ENCODE data around the gene GTF2IRD1. TPM values are rescaled to one million over a fixed set of nuclear protein-coding genes. Genes with fewer than 3 reads are reported as not detected.
"Not testable (repeated sequence)": the region's sequence is repeated elsewhere in the genome, so short reads cannot be mapped to it uniquely, and the experiment has no call there.

Gene GTF2IRD1
- total RNA-seq, 2 donors from 2014 or later = 2.3 to 3.5 TPM

GRCh38 chr7:74612015-74612829 is 158.5 kb downstream of the GTF2IRD1 start:
- Mint-ChIP-seq H3K36me3 (ENCODE audit: low read depth) (peaks cover 2% of the 10 kb centered on the region), H3K4me3 (no peak overlapping the region), H3K27ac (no peak overlapping the region), H3K27me3 (peaks cover 5% of the 10 kb centered on the region), H3K4me1 (peaks cover 6% of the 10 kb centered on the region)
- no peak for ATAC-seq
- no peak for DNase-seq
- no peaks in the 10 kb centered on the region for H3K9me3 ChIP-seq (ENCODE audit: control insufficient read depth, low read length, poor library complexity, severe bottlenecking)

- no peaks in the 10 kb centered on the region for H3K9me3 ChIP-seq (ENCODE audit: control insufficient read depth, low read length, poor library complexity, severe bottlenecking)
- H3K4me3 Mint-ChIP-seq = peak overlapping the region; percentile 50
- peaks cover 10% of the 10 kb centered on the region for H3K4me1 Mint-ChIP-seq
- ATAC-seq = no peak
- no peak overlapping the region for H3K27ac Mint-ChIP-seq
- no peaks in the 10 kb centered on the region for H3K36me3 Mint-ChIP-seq (ENCODE audit: low read depth)
- DNase-seq = no peak
- peaks cover 5% of the 10 kb centered on the region for H3K27me3 Mint-ChIP-seq
These were observed 162.5 kb downstream of the GTF2IRD1 start for GRCh38 chr7:74615933-74616780.

- H3K36me3 Mint-ChIP-seq (ENCODE audit: low read depth) = no peaks in the 10 kb centered on the region
- H3K27ac Mint-ChIP-seq = peak overlapping the region; percentile 67
- ATAC-seq (no peak), DNase-seq (no peak)
- peaks cover 5% of the 10 kb centered on the region for H3K27me3 Mint-ChIP-seq
- no peaks in the 10 kb centered on the region for H3K9me3 ChIP-seq (ENCODE audit: control insufficient read depth, low read length, poor library complexity, severe bottlenecking)
- peaks cover 10% of the 10 kb centered on the region for H3K4me1 Mint-ChIP-seq
- H3K4me3 Mint-ChIP-seq = peak overlapping the region; percentile 64
These were observed 163.6 kb downstream of the GTF2IRD1 start for GRCh38 chr7:74617180-74617744.

- no peak for DNase-seq
- H3K36me3 Mint-ChIP-seq (ENCODE audit: low read depth) = no peaks in the 10 kb centered on the region
- H3K27ac Mint-ChIP-seq = no peak overlapping the region
- H3K4me1 Mint-ChIP-seq = peaks cover 10% of the 10 kb centered on the region
- no peak for ATAC-seq
- no peak overlapping the region for H3K4me3 Mint-ChIP-seq
- no peaks in the 10 kb centered on the region for H3K9me3 ChIP-seq (ENCODE audit: control insufficient read depth, low read length, poor library complexity, severe bottlenecking)
- no peaks in the 10 kb centered on the region for H3K27me3 Mint-ChIP-seq
These were observed 165.6 kb downstream of the GTF2IRD1 start for GRCh38 chr7:74619235-74619860.

- no peaks in the 10 kb centered on the region for H3K36me3 Mint-ChIP-seq (ENCODE audit: low read depth)
These were observed 168.6 kb downstream of the GTF2IRD1 start for GRCh38 chr7:74622228-74622749.

GRCh38 chr7:74623135-74623534 is 169.4 kb downstream of the GTF2IRD1 start:
- Mint-ChIP-seq H3K4me1 (peaks cover 3% of the 10 kb centered on the region), H3K27me3 (no peaks in the 10 kb centered on the region), H3K36me3 (ENCODE audit: low read depth) (no peaks in the 10 kb centered on the region)

More at GRCh38 chr7:74622228-74622749, 168.6 kb downstream of the GTF2IRD1 start:
- H3K9me3 ChIP-seq (ENCODE audit: control insufficient read depth, low read length, poor library complexity, severe bottlenecking) = no peaks in the 10 kb centered on the region
- DNase-seq = no peak
- no peaks in the 10 kb centered on the region for H3K27me3 Mint-ChIP-seq
- no peak for ATAC-seq
- no peak overlapping the region for H3K4me3 Mint-ChIP-seq
- peaks cover 6% of the 10 kb centered on the region for H3K4me1 Mint-ChIP-seq
- no peak overlapping the region for H3K27ac Mint-ChIP-seq

GRCh38 chr7:74625446-74625845 is 171.7 kb downstream of the GTF2IRD1 start:
- H3K9me3 ChIP-seq (ENCODE audit: control insufficient read depth, low read length, poor library complexity, severe bottlenecking) = no peaks in the 10 kb centered on the region
- Mint-ChIP-seq H3K27ac (no peak overlapping the region), H3K4me1 (peaks cover 3% of the 10 kb centered on the region), H3K36me3 (ENCODE audit: low read depth) (no peaks in the 10 kb centered on the region), H3K27me3 (no peaks in the 10 kb centered on the region), H3K4me3 (no peak overlapping the region)
- ATAC-seq (no peak), DNase-seq (no peak)

More at GRCh38 chr7:74623135-74623534, 169.4 kb downstream of the GTF2IRD1 start:
- no peak overlapping the region for H3K27ac Mint-ChIP-seq
- ATAC-seq (no peak), DNase-seq (no peak)
- no peaks in the 10 kb centered on the region for H3K9me3 ChIP-seq (ENCODE audit: control insufficient read depth, low read length, poor library complexity, severe bottlenecking)
- no peak overlapping the region for H3K4me3 Mint-ChIP-seq

- Mint-ChIP-seq H3K27ac (no peak overlapping the region), H3K4me1 (peaks cover 6% of the 10 kb centered on the region), H3K27me3 (no peaks in the 10 kb centered on the region), H3K4me3 (no peak overlapping the region), H3K36me3 (ENCODE audit: low read depth) (no peaks in the 10 kb centered on the region)
- no peak for DNase-seq
- ATAC-seq = no peak
- no peaks in the 10 kb centered on the region for H3K9me3 ChIP-seq (ENCODE audit: control insufficient read depth, low read length, poor library complexity, severe bottlenecking)
These were observed 174.1 kb downstream of the GTF2IRD1 start for GRCh38 chr7:74627661-74628411.

- H3K4me1 Mint-ChIP-seq = peaks cover 3% of the 10 kb centered on the region
- no peak overlapping the region for H3K4me3 Mint-ChIP-seq
- ATAC-seq (no peak), DNase-seq (no peak)
- no peak overlapping the region for H3K27ac Mint-ChIP-seq
- H3K9me3 ChIP-seq (ENCODE audit: control insufficient read depth, low read length, poor library complexity, severe bottlenecking) = no peaks in the 10 kb centered on the region
- no peaks in the 10 kb centered on the region for H3K36me3 Mint-ChIP-seq (ENCODE audit: low read depth)
- H3K27me3 Mint-ChIP-seq = no peaks in the 10 kb centered on the region
These were observed 178.8 kb downstream of the GTF2IRD1 start for GRCh38 chr7:74632505-74632904.

GRCh38 chr7:74633451-74633921 is 179.8 kb downstream of the GTF2IRD1 start:
- H3K4me3 Mint-ChIP-seq = no peak overlapping the region
- no peaks in the 10 kb centered on the region for H3K27me3 Mint-ChIP-seq
- no peaks in the 10 kb centered on the region for H3K36me3 Mint-ChIP-seq (ENCODE audit: low read depth)
- H3K4me1 Mint-ChIP-seq = peaks cover 3% of the 10 kb centered on the region
- no peaks in the 10 kb centered on the region for H3K9me3 ChIP-seq (ENCODE audit: control insufficient read depth, low read length, poor library complexity, severe bottlenecking)
- ATAC-seq = no peak
- H3K27ac Mint-ChIP-seq = no peak overlapping the region
- DNase-seq = no peak

- no peaks in the 10 kb centered on the region for H3K9me3 ChIP-seq (ENCODE audit: control insufficient read depth, low read length, poor library complexity, severe bottlenecking)
- Mint-ChIP-seq H3K4me1 (peaks cover under 1% of the 10 kb centered on the region), H3K4me3 (no peak overlapping the region), H3K36me3 (ENCODE audit: low read depth) (no peaks in the 10 kb centered on the region), H3K27me3 (no peaks in the 10 kb centered on the region), H3K27ac (no peak overlapping the region)
- DNase-seq (no peak), ATAC-seq (no peak)
These were observed 184.0 kb downstream of the GTF2IRD1 start for GRCh38 chr7:74637745-74638144.

GRCh38 chr7:74650055-74650454 is 196.3 kb downstream of the GTF2IRD1 start:
- ATAC-seq (peak; percentile 93), DNase-seq (peak; percentile 22 to 49 (median 36))
- not testable (repeated sequence) for H3K9me3 ChIP-seq (ENCODE audit: control insufficient read depth, low read length, poor library complexity, severe bottlenecking); H3K27me3 Mint-ChIP-seq; H3K36me3 Mint-ChIP-seq (ENCODE audit: low read depth)
- Mint-ChIP-seq H3K4me3 (peak overlapping the region; percentile 91), H3K4me1 (peaks cover 10% of the 10 kb centered on the region), H3K27ac (peak overlapping the region; percentile 93)
